ENCODE measurements around the gene TMPRSS13. TPM values are rescaled to one million over a fixed set of nuclear protein-coding genes. Genes with fewer than 3 reads are reported as not detected.

TMPRSS13 gene
- polyA plus RNA-seq, 1 donor from 2014 or later: not detected

DNA sequence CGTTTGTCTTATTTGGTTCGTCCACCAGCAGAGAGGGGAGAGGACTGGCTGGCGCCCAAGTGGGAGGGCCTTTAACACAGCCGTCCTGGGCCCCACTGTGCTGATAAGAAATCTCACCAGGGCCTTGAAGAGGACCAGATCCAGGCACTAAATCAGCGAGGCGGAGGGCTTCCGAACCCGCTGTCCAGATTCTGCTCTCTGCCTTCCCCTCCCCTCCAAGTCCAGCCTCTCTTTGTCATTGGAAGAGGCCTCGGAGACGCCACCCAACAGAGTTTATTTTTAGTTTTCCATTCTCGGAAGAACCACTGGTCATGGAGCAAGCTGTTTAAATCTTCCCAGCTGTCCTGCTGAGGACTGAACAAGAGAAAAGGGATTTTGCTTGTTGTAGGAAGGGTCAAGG is 43.4 kb downstream of the TMPRSS13 start:
- Histone ChIP-seq H3K79me2 (replicated peaks; ENCODE audit: insufficient read depth, low read length) (no peaks in the 10 kb centered on the region), H3K4me2 (ENCODE audit: low read length) (no peak overlapping the region), H3K9me2 (ENCODE audit: insufficient read depth, low read length) (no peaks in the 10 kb centered on the region), H3K9me3 (ENCODE audit: low read length) (no peaks in the 10 kb centered on the region), H3K36me3 (ENCODE audit: insufficient read depth, low read length) (no peaks in the 10 kb centered on the region), H4K20me1 (ENCODE audit: insufficient read depth) (no peaks in the 10 kb centered on the region), H3F3A (ENCODE audit: insufficient read depth, low read length, poor library complexity, severe bottlenecking) (no peaks in the 10 kb centered on the region), H2AFZ (ENCODE audit: low read depth, low read length) (no peak overlapping the region), H3K27me3 (ENCODE audit: insufficient read depth, low read depth, low read length) (no peaks in the 10 kb centered on the region), H3K4me3 (ENCODE audit: low read length) (no peak overlapping the region), H3K9ac (ENCODE audit: low read length) (no peak overlapping the region), H3K27ac (ENCODE audit: low read length) (no peak overlapping the region)
- TF ChIP-seq, protein P1, sequence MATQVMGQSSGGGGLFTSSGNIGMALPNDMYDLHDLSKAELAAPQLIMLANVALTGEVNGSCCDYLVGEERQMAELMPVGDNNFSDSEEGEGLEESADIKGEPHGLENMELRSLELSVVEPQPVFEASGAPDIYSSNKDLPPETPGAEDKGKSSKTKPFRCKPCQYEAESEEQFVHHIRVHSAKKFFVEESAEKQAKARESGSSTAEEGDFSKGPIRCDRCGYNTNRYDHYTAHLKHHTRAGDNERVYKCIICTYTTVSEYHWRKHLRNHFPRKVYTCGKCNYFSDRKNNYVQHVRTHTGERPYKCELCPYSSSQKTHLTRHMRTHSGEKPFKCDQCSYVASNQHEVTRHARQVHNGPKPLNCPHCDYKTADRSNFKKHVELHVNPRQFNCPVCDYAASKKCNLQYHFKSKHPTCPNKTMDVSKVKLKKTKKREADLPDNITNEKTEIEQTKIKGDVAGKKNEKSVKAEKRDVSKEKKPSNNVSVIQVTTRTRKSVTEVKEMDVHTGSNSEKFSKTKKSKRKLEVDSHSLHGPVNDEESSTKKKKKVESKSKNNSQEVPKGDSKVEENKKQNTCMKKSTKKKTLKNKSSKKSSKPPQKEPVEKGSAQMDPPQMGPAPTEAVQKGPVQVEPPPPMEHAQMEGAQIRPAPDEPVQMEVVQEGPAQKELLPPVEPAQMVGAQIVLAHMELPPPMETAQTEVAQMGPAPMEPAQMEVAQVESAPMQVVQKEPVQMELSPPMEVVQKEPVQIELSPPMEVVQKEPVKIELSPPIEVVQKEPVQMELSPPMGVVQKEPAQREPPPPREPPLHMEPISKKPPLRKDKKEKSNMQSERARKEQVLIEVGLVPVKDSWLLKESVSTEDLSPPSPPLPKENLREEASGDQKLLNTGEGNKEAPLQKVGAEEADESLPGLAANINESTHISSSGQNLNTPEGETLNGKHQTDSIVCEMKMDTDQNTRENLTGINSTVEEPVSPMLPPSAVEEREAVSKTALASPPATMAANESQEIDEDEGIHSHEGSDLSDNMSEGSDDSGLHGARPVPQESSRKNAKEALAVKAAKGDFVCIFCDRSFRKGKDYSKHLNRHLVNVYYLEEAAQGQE (IDR thresholded peaks at IDR 0.05; ENCODE audit: borderline replicate concordance): no peak
- TF ChIP-seq, protein P2, sequence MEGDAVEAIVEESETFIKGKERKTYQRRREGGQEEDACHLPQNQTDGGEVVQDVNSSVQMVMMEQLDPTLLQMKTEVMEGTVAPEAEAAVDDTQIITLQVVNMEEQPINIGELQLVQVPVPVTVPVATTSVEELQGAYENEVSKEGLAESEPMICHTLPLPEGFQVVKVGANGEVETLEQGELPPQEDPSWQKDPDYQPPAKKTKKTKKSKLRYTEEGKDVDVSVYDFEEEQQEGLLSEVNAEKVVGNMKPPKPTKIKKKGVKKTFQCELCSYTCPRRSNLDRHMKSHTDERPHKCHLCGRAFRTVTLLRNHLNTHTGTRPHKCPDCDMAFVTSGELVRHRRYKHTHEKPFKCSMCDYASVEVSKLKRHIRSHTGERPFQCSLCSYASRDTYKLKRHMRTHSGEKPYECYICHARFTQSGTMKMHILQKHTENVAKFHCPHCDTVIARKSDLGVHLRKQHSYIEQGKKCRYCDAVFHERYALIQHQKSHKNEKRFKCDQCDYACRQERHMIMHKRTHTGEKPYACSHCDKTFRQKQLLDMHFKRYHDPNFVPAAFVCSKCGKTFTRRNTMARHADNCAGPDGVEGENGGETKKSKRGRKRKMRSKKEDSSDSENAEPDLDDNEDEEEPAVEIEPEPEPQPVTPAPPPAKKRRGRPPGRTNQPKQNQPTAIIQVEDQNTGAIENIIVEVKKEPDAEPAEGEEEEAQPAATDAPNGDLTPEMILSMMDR (IDR thresholded peaks at IDR 0.05; ENCODE audit: poor library complexity, severe bottlenecking): no peak
- TF ChIP-seq RAD21 (conservative IDR thresholded peaks at IDR 0.05) (no peak), TAF1 (IDR thresholded peaks at IDR 0.05; ENCODE audit: low read depth) (no peak), EP300 (conservative IDR thresholded peaks at IDR 0.05; ENCODE audit: poor library complexity, severe bottlenecking) (no peak), POLR2AphosphoS5 (IDR thresholded peaks at IDR 0.05) (no peak), SMC3 (conservative IDR thresholded peaks at IDR 0.05; ENCODE audit: poor library complexity) (no peak)

DNA sequence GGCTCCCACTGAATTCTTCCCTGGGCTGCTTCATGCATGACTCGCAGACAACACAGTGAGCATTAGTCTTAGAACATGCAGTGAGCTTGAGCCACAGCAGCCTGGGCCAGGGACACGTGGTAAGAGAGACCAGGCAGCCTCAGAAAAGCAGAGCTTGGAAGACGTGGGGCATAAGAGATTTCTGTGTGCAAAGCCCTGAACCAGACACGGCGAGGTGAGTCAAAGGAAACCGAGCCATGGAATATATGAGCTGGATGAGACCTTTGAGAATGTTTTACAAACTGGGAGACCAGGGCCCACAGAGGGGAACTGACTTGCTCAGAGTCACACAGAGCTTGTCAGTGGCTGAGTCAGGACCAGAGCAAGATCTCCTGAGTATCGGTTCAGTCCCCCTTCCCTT is 44.2 kb downstream of the TMPRSS13 start:
- Histone ChIP-seq H3K27me3 (ENCODE audit: insufficient read depth, low read depth, low read length) (no peaks in the 10 kb centered on the region), H3K9me3 (ENCODE audit: low read length) (no peaks in the 10 kb centered on the region), H2AFZ (ENCODE audit: low read depth, low read length) (no peak overlapping the region), H3K4me2 (ENCODE audit: low read length) (no peak overlapping the region), H3K27ac (ENCODE audit: low read length) (no peak overlapping the region), H3K4me3 (ENCODE audit: low read length) (no peak overlapping the region), H3K79me2 (replicated peaks; ENCODE audit: insufficient read depth, low read length) (no peaks in the 10 kb centered on the region), H3K9ac (ENCODE audit: low read length) (no peak overlapping the region), H3K36me3 (ENCODE audit: insufficient read depth, low read length) (no peaks in the 10 kb centered on the region), H4K20me1 (ENCODE audit: insufficient read depth) (no peaks in the 10 kb centered on the region), H3F3A (ENCODE audit: insufficient read depth, low read length, poor library complexity, severe bottlenecking) (no peaks in the 10 kb centered on the region), H3K9me2 (ENCODE audit: insufficient read depth, low read length) (no peaks in the 10 kb centered on the region)
- TF ChIP-seq RAD21 (conservative IDR thresholded peaks at IDR 0.05): no peak
- no peak for TF ChIP-seq EP300 (conservative IDR thresholded peaks at IDR 0.05; ENCODE audit: poor library complexity, severe bottlenecking)
- TF ChIP-seq TAF1 (IDR thresholded peaks at IDR 0.05; ENCODE audit: low read depth): no peak
- no peak for TF ChIP-seq MXI1 (conservative IDR thresholded peaks at IDR 0.05; ENCODE audit: poor library complexity, severe bottlenecking)
- TF ChIP-seq SMC3 (conservative IDR thresholded peaks at IDR 0.05; ENCODE audit: poor library complexity): no peak
- TF ChIP-seq, protein P1 (IDR thresholded peaks at IDR 0.05; ENCODE audit: borderline replicate concordance): no peak
- TF ChIP-seq POLR2AphosphoS5 (IDR thresholded peaks at IDR 0.05): no peak
- TF ChIP-seq, protein P2 (IDR thresholded peaks at IDR 0.05; ENCODE audit: poor library complexity, severe bottlenecking): no peak
- TF ChIP-seq EZH2 (IDR thresholded peaks at IDR 0.05; ENCODE audit: borderline replicate concordance, insufficient read depth, low read length, poor library complexity, severe bottlenecking): no peak

Data from neural cell (in vitro differentiated cells).